ENCODE measurements around the gene KCNJ11. TPM values are rescaled to one million over a fixed set of nuclear protein-coding genes. Genes with fewer than 3 reads are reported as not detected.

Gene KCNJ11
- total and polyA plus RNA-seq, 2 of the 4 experiments (the other 2 are of a cell fraction) = not detected

DNA sequence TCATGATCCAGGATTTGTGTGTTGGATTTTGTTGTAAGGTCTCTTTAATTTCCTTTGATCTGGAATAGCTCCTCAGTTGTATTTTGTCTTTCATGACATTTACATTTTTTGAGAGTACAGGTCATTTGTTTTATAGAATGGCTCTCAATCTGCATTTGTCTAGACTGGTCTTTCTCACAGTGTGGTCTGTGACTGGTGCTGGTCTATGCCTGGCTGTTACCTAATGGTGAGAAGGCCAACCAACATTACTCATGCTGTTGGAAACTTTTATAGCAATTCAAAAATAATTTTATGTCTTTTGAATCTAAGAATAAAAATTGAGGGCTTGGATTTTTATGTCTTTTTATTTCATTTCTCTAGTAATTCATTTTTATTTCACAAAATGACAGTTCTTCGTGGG lies 40.8 kb downstream of the KCNJ11 start:
- no peak overlapping the region for H3K56ac ChIP-seq (ENCODE audit: extremely low read depth, insufficient read depth, low read length)
- H3K9me1 ChIP-seq (ENCODE audit: insufficient read depth, low read length) = no peaks in the 10 kb centered on the region
- POLR2A ChIA-PET (ENCODE audit: unreplicated experiment) = no interaction called here
- no peak overlapping the region for H4K8ac ChIP-seq (ENCODE audit: low read depth in 2 of 2, low read length in 2 of 2)
- H2BK5ac ChIP-seq (ENCODE audit: low read depth, low read length, poor library complexity, severe bottlenecking) = no peak overlapping the region
- no peaks in the 10 kb centered on the region for H3K27me3 ChIP-seq (ENCODE audit: control insufficient read depth, insufficient read depth, low read length)
- no peaks in the 10 kb centered on the region for H4K20me1 ChIP-seq (ENCODE audit: insufficient read depth, low read length)
- no peak overlapping the region for H3K14ac ChIP-seq (replicated peaks; ENCODE audit: low read depth, low read length)
- intact Hi-C loops (cut with micrococcal nuclease) (no loop called here), in situ Hi-C loops (cut with MboI; ENCODE audit: low sequenced_read_pairs) (no loop called here), dilution Hi-C loops (cut with HindIII; ENCODE audit: low sequenced_read_pairs, unreplicated experiment) (no loop called here)
- no peaks in the 10 kb centered on the region for H3K79me1 ChIP-seq (ENCODE audit: low read depth in 1 of 2, low read length in 2 of 2)
- CTCF ChIA-PET = no interaction called here
- no peak overlapping the region for H2AFZ ChIP-seq (replicated peaks; ENCODE audit: low read length, poor library complexity)
- DNase-seq (no peak), ATAC-seq (ENCODE audit: low read depth) (no peak)
- no peak for TF ChIP-seq CHD1 (IDR thresholded peaks at IDR 0.05; ENCODE audit: low read depth, low read length)
- no peak for TF ChIP-seq SMC3 (IDR thresholded peaks at IDR 0.05; ENCODE audit: low read depth, low read length)
- TF ChIP-seq BHLHE40 (IDR thresholded peaks at IDR 0.05; ENCODE audit: low read depth, low read length) = no peak
- TF ChIP-seq, protein P1, sequence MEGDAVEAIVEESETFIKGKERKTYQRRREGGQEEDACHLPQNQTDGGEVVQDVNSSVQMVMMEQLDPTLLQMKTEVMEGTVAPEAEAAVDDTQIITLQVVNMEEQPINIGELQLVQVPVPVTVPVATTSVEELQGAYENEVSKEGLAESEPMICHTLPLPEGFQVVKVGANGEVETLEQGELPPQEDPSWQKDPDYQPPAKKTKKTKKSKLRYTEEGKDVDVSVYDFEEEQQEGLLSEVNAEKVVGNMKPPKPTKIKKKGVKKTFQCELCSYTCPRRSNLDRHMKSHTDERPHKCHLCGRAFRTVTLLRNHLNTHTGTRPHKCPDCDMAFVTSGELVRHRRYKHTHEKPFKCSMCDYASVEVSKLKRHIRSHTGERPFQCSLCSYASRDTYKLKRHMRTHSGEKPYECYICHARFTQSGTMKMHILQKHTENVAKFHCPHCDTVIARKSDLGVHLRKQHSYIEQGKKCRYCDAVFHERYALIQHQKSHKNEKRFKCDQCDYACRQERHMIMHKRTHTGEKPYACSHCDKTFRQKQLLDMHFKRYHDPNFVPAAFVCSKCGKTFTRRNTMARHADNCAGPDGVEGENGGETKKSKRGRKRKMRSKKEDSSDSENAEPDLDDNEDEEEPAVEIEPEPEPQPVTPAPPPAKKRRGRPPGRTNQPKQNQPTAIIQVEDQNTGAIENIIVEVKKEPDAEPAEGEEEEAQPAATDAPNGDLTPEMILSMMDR (conservative IDR thresholded peaks at IDR 0.05; ENCODE audit: low read depth, low read length) = no peak
- no peak for TF ChIP-seq FOS (IDR thresholded peaks at IDR 0.05; ENCODE audit: low read depth, low read length)
- no peak for TF ChIP-seq POLR2A (IDR thresholded peaks at IDR 0.05; ENCODE audit: low read depth, low read length)
- TF ChIP-seq MAZ (IDR thresholded peaks at IDR 0.05; ENCODE audit: borderline replicate concordance, low read depth, low read length) = no peak
- TF ChIP-seq RCOR1 (IDR thresholded peaks at IDR 0.05; ENCODE audit: insufficient replicate concordance, low read length) = no peak
- TF ChIP-seq, protein P2, sequence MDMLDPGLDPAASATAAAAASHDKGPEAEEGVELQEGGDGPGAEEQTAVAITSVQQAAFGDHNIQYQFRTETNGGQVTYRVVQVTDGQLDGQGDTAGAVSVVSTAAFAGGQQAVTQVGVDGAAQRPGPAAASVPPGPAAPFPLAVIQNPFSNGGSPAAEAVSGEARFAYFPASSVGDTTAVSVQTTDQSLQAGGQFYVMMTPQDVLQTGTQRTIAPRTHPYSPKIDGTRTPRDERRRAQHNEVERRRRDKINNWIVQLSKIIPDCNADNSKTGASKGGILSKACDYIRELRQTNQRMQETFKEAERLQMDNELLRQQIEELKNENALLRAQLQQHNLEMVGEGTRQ (IDR thresholded peaks at IDR 0.05; ENCODE audit: low read depth, low read length) = no peak
- TF ChIP-seq CEBPB (IDR thresholded peaks at IDR 0.05; ENCODE audit: low read depth, low read length) = no peak
- TF ChIP-seq, protein P3, sequence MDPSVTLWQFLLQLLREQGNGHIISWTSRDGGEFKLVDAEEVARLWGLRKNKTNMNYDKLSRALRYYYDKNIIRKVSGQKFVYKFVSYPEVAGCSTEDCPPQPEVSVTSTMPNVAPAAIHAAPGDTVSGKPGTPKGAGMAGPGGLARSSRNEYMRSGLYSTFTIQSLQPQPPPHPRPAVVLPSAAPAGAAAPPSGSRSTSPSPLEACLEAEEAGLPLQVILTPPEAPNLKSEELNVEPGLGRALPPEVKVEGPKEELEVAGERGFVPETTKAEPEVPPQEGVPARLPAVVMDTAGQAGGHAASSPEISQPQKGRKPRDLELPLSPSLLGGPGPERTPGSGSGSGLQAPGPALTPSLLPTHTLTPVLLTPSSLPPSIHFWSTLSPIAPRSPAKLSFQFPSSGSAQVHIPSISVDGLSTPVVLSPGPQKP (IDR thresholded peaks at IDR 0.05; ENCODE audit: borderline replicate concordance, low read depth, low read length) = no peak
- no peak for TF ChIP-seq RFX5 (IDR thresholded peaks at IDR 0.05; ENCODE audit: low read depth, low read length)
- TF ChIP-seq RAD21 (IDR thresholded peaks at IDR 0.05; ENCODE audit: low read length) = no peak
- TF ChIP-seq MXI1 (IDR thresholded peaks at IDR 0.05; ENCODE audit: borderline replicate concordance, low read depth, low read length) = no peak
- no peak for TF ChIP-seq NFE2L2 (IDR thresholded peaks at IDR 0.05; ENCODE audit: low read depth, low read length)
- BruUV-seq (replicated peaks) = no TSS peak
- no peak overlapping the region for H2BK15ac ChIP-seq (ENCODE audit: low read depth, low read length)
- H3K4me1 ChIP-seq (ENCODE audit: control insufficient read depth, insufficient read depth, low read length) = no peaks in the 10 kb centered on the region
- no peaks in the 10 kb centered on the region for H3K9me3 ChIP-seq (ENCODE audit: control insufficient read depth, insufficient read depth, low read length)
- no peak overlapping the region for H2AK5ac ChIP-seq (ENCODE audit: low read depth, low read length)
- H3K23ac ChIP-seq (ENCODE audit: low read depth, low read length) = no peak overlapping the region
- no peak overlapping the region for H3K18ac ChIP-seq (ENCODE audit: low read depth, low read length)
- H3K36me3 ChIP-seq (ENCODE audit: control insufficient read depth, insufficient read depth, low read length) = no peaks in the 10 kb centered on the region
- H2BK20ac ChIP-seq (ENCODE audit: low read depth, low read length) = no peak overlapping the region
- no peak overlapping the region for H3K4ac ChIP-seq (ENCODE audit: low read depth, low read length)
- no peak overlapping the region for H2AK9ac ChIP-seq (replicated peaks; ENCODE audit: low read depth, low read length, poor library complexity)
- H2BK120ac ChIP-seq (ENCODE audit: low read depth, low read length) = no peak overlapping the region
- no peak overlapping the region for H4K5ac ChIP-seq (ENCODE audit: low read depth, low read length)
- H3K4me2 ChIP-seq (ENCODE audit: low read depth, low read length) = no peak overlapping the region
- no CpG with 5 or more reads among the region's 1 CpG for WGBS, 2 experiments (ENCODE audit: extremely low coverage in 2 of 2, insufficient read length in 1 of 2)
- no peak overlapping the region for H3K4me3 ChIP-seq (ENCODE audit: insufficient read depth, low read depth, low read length)
- no peak overlapping the region for H3K27ac ChIP-seq (ENCODE audit: insufficient read depth, low read length)
- no peak overlapping the region for H4K91ac ChIP-seq (ENCODE audit: insufficient read depth, low read depth, low read length)
- H3K9ac ChIP-seq (ENCODE audit: low read depth, low read length) = no peak overlapping the region
